ENCODE measurements around the gene FABP1.

FABP1 gene

GRCh38 chr2:88133875-88134274 is 6.0 kb upstream of the FABP1 start:
- no peak for DNase-seq

GRCh38 chr2:88131999-88132368 is 4.1 kb upstream of the FABP1 start:
- no peak for DNase-seq

GRCh38 chr2:88131201-88131998 is 3.5 kb upstream of the FABP1 start:
- peak; percentile 23 for DNase-seq

- no peak for DNase-seq
These were observed 1.6 kb upstream of the FABP1 start for GRCh38 chr2:88129313-88129959.

GRCh38 chr2:88128654-88129312 is 921 bp upstream of the FABP1 start:
- no peak for DNase-seq

- no peak for DNase-seq
These were observed 299 bp downstream of the FABP1 start for GRCh38 chr2:88127638-88127887.

- no peak for DNase-seq
These were observed 857 bp downstream of the FABP1 start for GRCh38 chr2:88126772-88127637.

- DNase-seq = no peak
These were observed 1.7 kb downstream of the FABP1 start for GRCh38 chr2:88125924-88126771.

- no peak for DNase-seq
These were observed 2.4 kb downstream of the FABP1 start for GRCh38 chr2:88125344-88125923.

- no peak for DNase-seq
These were observed 3.6 kb downstream of the FABP1 start for GRCh38 chr2:88123975-88124917.

- DNase-seq = no peak
These were observed 4.5 kb downstream of the FABP1 start for GRCh38 chr2:88123164-88123974.

GRCh38 chr2:88122141-88122884 is 5.5 kb downstream of the FABP1 start:
- no peak for DNase-seq

- no peak for DNase-seq
These were observed 6.2 kb downstream of the FABP1 start for GRCh38 chr2:88121678-88122077.

GRCh38 chr2:88117973-88118372 is 9.9 kb downstream of the FABP1 start:
- peak; percentile 21 for DNase-seq

- DNase-seq = no peak
These were observed 11.0 kb downstream of the FABP1 start for GRCh38 chr2:88116669-88117432.

GRCh38 chr2:88115825-88116518 is 11.9 kb downstream of the FABP1 start:
- DNase-seq = no peak

GRCh38 chr2:88114889-88115288 is 13.0 kb downstream of the FABP1 start:
- no peak for DNase-seq

GRCh38 chr2:88113069-88113468 is 14.8 kb downstream of the FABP1 start:
- DNase-seq = no peak
